Measurements from ENCODE around the gene HMG20B. TPM values are rescaled to one million over a fixed set of nuclear protein-coding genes. Genes with fewer than 3 reads are reported as not detected.

Gene HMG20B
- total RNA-seq, 1 experiment from 2014 or later = 115 TPM

DNA sequence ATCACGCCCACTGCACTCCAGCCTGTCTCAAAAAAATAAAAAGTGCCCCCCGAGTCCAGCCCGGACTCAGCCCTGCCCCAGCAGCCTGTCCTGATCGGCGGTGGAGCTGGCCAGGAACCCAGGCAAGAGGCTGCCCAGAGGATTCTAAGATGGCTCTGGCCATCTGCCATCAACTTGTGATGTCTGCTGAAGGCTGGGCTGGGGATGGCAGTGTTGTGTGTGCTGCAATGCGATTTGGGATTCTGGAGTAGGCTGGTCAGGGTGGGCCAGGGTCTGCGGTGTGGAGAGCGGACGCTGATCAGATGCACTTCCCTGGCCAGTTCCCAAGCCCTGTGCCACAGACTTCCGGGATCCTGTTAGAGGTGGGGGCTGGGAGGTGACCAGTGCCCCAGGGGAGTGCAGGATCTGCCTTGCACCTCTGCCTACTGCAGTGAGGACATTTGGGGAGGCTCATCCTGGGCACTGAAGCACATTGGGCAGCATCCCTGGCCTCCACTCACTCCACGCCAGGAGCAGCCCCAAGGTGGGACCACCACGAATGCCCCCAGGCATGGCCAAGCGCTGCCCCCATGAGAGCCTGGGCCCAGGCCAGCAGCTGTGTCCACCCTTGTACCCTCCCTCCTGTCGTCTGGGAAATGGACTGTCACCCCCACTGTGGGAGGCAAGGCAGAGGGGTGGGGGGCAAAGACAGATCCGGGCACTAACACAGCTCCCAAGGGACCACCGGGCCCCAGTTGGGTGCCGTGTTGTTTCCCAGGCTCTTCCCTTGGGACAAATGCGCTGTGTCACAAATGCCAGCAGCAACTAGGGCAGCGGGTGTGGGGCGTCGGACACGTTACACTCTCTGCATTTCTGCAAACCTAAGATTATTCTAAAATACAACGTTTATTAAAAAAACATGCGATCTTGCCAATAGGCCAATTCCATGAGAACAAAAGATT is 37.3 kb downstream of the HMG20B start:
- no peaks in the 10 kb centered on the region for H3K9me2 ChIP-seq (ENCODE audit: insufficient read depth)
- H3F3A ChIP-seq (ENCODE audit: insufficient read depth, low read depth) = 0 out of 2 replicates have a peak, but pooled peaks cover 7% of the 10 kb centered on the region
- no peaks in the 10 kb centered on the region for H4K20me1 ChIP-seq (ENCODE audit: insufficient read depth)
- ChIA-PET CTCF (no interaction called here), POLR2A (ENCODE audit: unreplicated experiment) (no interaction called here)
- no peaks in the 10 kb centered on the region for H3K36me3 ChIP-seq (ENCODE audit: low read depth)
- H3K27ac ChIP-seq = no peak overlapping the region
- no peak overlapping the region for H2AFZ ChIP-seq
- no peak for DNase-seq
- no peak for TF ChIP-seq EZH2 (IDR thresholded peaks at IDR 0.05; ENCODE audit: low read depth)
- TF ChIP-seq, protein P1, sequence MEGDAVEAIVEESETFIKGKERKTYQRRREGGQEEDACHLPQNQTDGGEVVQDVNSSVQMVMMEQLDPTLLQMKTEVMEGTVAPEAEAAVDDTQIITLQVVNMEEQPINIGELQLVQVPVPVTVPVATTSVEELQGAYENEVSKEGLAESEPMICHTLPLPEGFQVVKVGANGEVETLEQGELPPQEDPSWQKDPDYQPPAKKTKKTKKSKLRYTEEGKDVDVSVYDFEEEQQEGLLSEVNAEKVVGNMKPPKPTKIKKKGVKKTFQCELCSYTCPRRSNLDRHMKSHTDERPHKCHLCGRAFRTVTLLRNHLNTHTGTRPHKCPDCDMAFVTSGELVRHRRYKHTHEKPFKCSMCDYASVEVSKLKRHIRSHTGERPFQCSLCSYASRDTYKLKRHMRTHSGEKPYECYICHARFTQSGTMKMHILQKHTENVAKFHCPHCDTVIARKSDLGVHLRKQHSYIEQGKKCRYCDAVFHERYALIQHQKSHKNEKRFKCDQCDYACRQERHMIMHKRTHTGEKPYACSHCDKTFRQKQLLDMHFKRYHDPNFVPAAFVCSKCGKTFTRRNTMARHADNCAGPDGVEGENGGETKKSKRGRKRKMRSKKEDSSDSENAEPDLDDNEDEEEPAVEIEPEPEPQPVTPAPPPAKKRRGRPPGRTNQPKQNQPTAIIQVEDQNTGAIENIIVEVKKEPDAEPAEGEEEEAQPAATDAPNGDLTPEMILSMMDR (conservative IDR thresholded peaks at IDR 0.05) = no peak
- H3K27me3 ChIP-seq (ENCODE audit: insufficient read depth, low read depth) = no peaks in the 10 kb centered on the region
- intact Hi-C loops (cut with micrococcal nuclease; ENCODE audit: unreplicated experiment) = no loop called here
- no TSS peak for BruUV-seq (replicated peaks)
- no peaks in the 10 kb centered on the region for H3K9me3 ChIP-seq (ENCODE audit: insufficient read depth, low read depth)
- H3K79me2 ChIP-seq (ENCODE audit: low read depth) = no peaks in the 10 kb centered on the region
- no peak overlapping the region for H3K4me3 ChIP-seq
- no peak overlapping the region for H3K4me2 ChIP-seq
- H3K4me1 ChIP-seq (replicated peaks; ENCODE audit: insufficient read depth) = 0 out of 2 replicates have a peak, but pooled peaks cover 3% of the 10 kb centered on the region

DNA sequence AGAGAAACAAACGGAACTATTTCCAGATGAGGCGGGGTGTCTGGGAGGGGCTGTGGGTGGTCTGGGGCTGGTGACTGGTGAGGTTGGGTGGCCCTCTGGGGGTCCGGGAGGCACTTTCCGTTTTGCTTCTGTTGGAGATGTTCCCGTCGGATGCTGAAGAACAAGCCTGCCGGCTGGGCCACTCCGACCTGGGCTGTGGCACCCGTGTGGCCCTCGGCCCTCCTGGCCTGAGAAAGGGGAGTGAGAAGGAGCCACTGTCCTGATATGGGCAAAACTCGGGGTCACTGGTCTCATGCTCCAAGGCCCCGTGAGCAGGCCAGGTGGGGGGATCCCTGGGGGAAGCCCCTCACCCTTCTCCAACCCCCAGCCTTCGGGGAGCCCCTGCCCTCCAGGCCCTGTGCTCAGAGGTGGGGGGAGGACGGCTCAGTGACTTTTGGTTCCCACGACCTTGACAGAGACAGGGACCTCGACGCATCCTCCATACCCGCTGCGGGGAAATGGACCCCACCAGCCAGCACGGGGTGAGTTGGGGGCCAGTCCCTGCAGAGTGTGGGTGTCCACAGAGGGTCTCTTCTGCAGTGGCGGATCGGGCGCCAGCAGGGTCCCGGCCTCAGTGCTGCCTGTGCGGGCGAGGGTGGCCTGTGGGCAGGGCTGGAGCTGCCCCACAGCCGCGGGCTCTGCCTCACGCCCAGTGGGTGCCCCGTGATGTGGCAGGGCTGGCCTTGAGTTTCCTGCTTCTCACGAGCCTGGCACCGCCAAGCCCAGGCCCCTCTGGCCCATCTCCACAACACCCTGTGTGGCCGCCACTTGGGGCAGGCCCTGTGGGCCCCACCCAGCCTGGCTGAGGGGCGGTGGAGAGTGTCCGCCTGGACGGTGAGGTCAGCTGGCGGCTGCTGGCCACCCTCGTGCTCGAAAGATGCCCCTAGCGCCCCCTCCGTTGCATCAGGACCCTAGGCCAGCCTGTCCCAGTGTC is 38.3 kb downstream of the HMG20B start:
- CTCF ChIA-PET = no interaction called here
- no peak overlapping the region for H3K4me2 ChIP-seq
- no peaks in the 10 kb centered on the region for H3K36me3 ChIP-seq (ENCODE audit: low read depth)
- no peaks in the 10 kb centered on the region for H3K9me2 ChIP-seq (ENCODE audit: insufficient read depth)
- no peaks in the 10 kb centered on the region for H3K9me3 ChIP-seq (ENCODE audit: insufficient read depth, low read depth)
- 0 out of 2 replicates have a peak, but pooled peaks cover 7% of the 10 kb centered on the region for H3F3A ChIP-seq (ENCODE audit: insufficient read depth, low read depth)
- POLR2A ChIA-PET (ENCODE audit: unreplicated experiment) = no interaction called here
- intact Hi-C loops (cut with micrococcal nuclease; ENCODE audit: unreplicated experiment) = no loop called here
- BruUV-seq (replicated peaks) = no TSS peak
- H2AFZ ChIP-seq = no peak overlapping the region
- H3K27ac ChIP-seq = no peak overlapping the region
- no peaks in the 10 kb centered on the region for H3K27me3 ChIP-seq (ENCODE audit: insufficient read depth, low read depth)
- H3K79me2 ChIP-seq (ENCODE audit: low read depth) = no peaks in the 10 kb centered on the region
- no peak for TF ChIP-seq EZH2 (IDR thresholded peaks at IDR 0.05; ENCODE audit: low read depth)
- TF ChIP-seq, protein P1 (conservative IDR thresholded peaks at IDR 0.05) = no peak
- H4K20me1 ChIP-seq (ENCODE audit: insufficient read depth) = no peaks in the 10 kb centered on the region
- H3K4me3 ChIP-seq = no peak overlapping the region
- DNase-seq = no peak
- 0 out of 2 replicates have a peak, but pooled peaks cover 2% of the 10 kb centered on the region for H3K4me1 ChIP-seq (replicated peaks; ENCODE audit: insufficient read depth)

GRCh38 chr19:3611841-3612240 is 39.1 kb downstream of the HMG20B start:
- Histone ChIP-seq H3K4me3 (no peak overlapping the region), H4K20me1 (ENCODE audit: insufficient read depth) (no peaks in the 10 kb centered on the region), H3F3A (ENCODE audit: insufficient read depth, low read depth) (0 out of 2 replicates have a peak, but pooled peaks cover 7% of the 10 kb centered on the region), H3K36me3 (ENCODE audit: low read depth) (no peaks in the 10 kb centered on the region), H3K27me3 (ENCODE audit: insufficient read depth, low read depth) (no peaks in the 10 kb centered on the region), H3K9me3 (ENCODE audit: insufficient read depth, low read depth) (no peaks in the 10 kb centered on the region), H3K79me2 (ENCODE audit: low read depth) (no peaks in the 10 kb centered on the region), H3K4me1 (replicated peaks; ENCODE audit: insufficient read depth) (no peaks in the 10 kb centered on the region), H3K4me2 (no peak overlapping the region), H3K9me2 (ENCODE audit: insufficient read depth) (no peaks in the 10 kb centered on the region), H2AFZ (no peak overlapping the region), H3K27ac (no peak overlapping the region)
- intact Hi-C loops (cut with micrococcal nuclease; ENCODE audit: unreplicated experiment) = no loop called here
- DNase-seq = no peak
- ChIA-PET POLR2A (ENCODE audit: unreplicated experiment) (no interaction called here), CTCF (no interaction called here)
- TF ChIP-seq, protein P1 (conservative IDR thresholded peaks at IDR 0.05) = no peak
- no peak for TF ChIP-seq EZH2 (IDR thresholded peaks at IDR 0.05; ENCODE audit: low read depth)
- BruUV-seq (replicated peaks) = no TSS peak

All from PC-9 (cell line).